Right lobe of liver (tissue), 4 donors: ENCODE measurements around the gene GIT1.

Experiments
- CTCF ChIP-seq, 4 donors: fragments of 200-600 bp in 3 of 4; fragments of 450-650 bp in 1 of 4; IDR thresholded peaks; one replicate each; pipeline versions ENCODE4 v1.5.1 to v1.8.0; 2016 to 2022; ENCODE audit warnings: antibody characterized with exemption in 4 of 4, mild to moderate bottlenecking in 2 of 4
- POLR2A ChIP-seq: fragments of 450-650 bp; IDR thresholded peaks from one replicate; pipeline ENCODE4 v1.6.1; 2017; ENCODE audit warnings: antibody characterized with exemption, mild to moderate bottlenecking
- donor health status: DM: no; HTN: no; CAD: no.
- donor health status: DM: no; HTN: no; CAD: no.
- donor health status: DM: no; HTN: yes; CAD: no.

DNA sequence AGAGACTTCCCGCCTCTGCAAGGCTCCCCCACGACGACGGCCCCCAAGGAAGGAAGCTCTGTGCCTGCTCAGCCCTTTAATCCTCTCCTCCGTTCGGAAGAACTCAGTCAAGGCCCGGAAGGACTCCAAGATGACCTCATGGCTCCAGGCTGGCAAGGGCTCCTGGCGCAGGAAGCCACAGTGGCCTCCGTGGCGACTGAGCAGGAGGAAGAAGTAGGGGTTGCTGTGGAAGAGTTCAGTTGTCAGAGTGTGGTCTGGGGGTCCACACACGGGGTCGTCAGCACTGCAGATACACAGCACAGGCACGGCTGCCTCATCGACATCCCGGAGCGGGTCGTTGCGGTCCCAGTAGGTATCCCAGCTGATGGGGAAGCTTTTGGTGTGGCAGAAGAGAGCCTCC lies 26.8 kb downstream of the GIT1 start:
- TF ChIP-seq CTCF (IDR thresholded peaks at IDR 0.05), result no peak
- TF ChIP-seq POLR2A, result no peak
